Inflammatory macrophage (primary cell): Measurements from ENCODE around the gene PSPH.

ENCODE experiments used
- DNase-seq, 2 donors: peaks; one replicate each; pipeline ENCODE4 v3.0.0-alpha.2; 2020 to 2022

The PSPH gene

DNA sequence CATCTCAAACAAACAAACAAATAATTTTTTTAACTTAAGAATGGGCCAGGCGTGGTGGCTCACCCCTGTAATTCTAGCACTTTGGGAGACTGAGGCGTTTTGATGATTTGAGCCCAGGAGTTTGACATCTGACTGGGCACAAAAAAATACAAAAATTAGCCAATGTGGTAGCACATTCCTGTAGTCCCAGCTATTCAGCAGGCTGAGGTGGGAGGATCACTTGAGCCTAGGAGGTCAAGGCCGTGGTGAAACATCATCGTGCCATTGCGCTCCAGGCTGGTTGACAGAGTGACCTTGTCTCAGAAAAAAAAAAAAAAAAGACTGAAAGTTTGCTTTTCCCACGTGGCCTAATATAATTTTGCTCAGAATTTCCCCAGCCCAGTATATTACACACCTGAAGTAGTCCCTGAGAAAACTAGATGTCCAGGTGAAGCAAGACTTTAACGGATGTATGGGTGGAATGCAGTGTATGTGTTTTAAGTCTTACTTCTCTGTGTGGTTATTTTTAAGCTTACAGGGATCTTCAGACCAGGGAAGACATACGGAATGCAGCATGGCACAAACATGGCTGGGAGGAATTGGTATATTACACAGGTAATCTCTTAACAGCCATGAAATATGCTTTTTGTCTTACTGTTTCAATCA lies 54.3 kb downstream of the PSPH start:
- no peak for DNase-seq

DNA sequence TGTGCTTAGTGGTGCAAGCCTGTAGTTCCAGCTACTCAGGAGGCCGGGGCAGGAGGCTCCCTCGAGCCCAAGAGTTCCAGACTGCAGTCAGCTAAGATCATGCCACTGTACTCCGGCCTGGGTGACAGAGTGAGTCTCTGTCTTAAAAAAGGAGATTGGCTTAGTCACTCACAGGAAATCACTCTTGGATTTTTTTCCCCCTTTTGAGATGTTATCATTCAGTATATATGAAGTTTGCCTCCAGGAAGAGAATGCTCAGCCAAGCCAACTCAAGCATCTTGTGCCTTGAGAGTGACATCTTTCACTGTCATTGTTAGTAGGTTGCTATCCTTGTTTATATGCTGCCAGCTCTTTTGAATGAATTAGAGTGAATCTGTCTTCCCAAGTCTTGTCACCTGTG lies 58.9 kb downstream of the PSPH start:
- DNase-seq: no peak

DNA sequence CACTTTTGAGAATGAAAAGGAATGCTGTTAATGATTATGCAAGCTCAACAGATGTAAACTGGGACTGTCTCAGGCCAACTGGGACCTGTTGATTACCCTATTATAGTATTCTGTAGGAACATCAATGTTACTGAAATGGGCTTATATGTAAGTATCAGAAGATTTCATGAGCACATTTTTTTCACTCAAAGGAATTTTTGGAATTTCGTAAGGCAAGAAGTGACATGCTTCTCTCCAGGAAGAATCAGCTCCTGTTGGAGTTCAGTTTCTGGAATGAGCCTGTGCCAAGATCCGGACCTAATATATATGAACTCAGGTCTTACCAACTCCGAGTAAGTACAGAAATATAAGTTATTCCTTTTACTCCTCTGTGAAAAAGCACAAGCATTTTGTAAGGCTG lies 67.7 kb downstream of the PSPH start:
- DNase-seq: no peak

DNA sequence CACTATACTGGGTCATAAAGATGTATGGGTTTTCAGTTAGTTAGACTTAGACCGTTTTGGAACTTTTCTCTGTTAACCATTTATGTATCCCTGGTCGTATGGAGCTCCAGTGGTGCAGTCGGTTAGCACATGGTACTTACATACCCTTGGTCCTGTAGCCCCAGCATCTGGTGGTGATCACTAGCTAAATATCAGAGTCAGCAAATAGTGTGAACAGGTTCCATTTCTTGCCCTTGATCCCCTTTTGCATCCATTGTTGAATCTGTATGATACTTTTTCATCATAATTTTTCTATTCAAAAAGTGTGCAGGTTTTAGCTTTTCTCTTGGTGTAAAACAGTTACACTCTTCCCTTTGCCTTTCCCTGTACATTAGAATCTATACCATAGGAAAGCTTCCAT lies 71.0 kb downstream of the PSPH start:
- no peak for DNase-seq

DNA sequence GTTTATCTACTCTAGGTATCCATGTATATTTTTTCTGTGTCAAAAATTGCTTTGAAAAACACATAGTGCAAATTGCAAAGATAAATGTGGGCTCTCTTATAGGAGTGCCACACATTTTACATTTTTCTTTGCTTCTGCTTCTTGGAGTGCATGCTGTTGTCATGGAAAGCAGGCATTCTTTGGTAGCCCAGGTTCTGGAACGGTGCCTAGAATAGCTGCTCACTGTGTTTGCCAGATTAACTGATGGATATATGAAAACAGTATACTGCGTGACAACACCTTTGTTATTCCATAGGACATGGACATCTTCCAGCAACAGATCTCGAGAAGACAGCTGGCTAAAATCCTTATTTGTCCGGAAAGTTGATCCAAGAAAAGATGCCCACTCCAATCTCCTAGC lies 73.4 kb downstream of the PSPH start:
- no peak for DNase-seq

DNA sequence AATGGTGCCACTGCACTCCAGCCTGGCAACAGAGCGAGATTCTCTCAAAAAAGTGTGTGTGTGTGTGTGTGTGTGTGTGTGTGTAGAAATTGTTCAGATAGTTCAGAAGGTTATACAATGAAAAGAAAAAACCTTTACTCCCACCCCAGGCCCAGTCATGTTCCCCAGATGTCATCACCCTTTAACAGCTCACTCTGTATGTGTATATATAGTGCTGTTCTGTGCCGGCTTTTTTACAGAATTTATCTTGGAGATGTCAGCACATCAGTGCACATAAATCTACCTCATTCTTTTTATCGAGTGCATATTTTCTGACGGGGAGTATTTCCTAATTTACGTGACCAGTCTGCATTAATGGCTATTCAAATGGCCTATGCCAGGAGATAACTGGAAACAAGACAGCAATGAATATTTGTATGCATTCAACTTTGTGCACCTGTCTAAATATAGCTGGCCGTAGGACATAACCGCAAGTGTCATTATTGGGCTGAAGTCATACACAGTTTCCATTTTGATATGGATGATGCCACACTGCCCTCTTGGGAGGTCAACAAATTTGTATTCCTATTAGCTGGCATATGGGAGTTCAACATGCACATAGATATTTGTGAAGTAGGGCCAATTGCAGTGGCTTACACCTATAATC lies 75.1 kb downstream of the PSPH start:
- DNase-seq: no peak

DNA sequence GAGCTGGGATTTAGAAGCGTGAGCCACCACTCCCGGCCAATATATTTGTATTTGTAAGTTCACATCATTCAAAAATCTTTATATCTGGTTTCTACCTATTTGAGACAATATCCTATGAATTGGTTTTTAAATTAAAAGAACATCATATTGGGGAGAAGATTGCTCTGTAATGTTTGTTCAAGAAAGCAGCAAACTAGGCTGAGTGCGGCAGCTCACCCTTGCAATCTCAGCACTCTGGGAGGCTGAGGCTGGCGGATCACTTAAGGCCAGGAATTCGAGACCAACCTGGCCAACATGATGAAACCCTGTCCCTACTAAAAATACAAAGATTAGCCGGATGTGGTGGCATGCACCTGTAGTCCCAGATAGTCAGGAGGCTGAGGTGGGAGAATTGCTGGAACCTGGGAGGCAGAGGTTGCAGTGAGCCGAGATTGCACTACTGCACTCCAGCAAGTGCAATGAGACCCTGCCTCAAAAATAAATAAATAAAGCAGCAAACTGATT lies 77.4 kb downstream of the PSPH start:
- no peak for DNase-seq

DNA sequence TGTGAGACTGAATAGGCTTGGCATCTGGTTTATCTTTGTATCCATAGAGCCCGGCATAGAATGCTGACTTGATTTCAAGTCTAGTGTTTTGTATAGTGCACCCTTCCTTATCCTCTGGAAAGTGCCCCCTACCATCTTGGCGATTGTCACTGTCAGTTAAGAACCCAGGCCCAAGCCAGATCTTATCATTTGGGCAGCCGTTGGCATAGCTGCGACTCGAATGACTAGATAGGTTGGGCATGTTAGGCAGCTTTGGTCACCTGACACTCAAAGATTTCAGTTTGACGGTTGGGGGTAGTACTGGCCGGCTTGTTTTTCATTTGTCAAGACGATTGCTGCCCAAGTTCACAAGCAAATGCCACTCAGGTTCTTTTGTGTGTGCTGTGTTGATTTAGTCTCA lies 80.3 kb downstream of the PSPH start:
- DNase-seq: no peak

DNA sequence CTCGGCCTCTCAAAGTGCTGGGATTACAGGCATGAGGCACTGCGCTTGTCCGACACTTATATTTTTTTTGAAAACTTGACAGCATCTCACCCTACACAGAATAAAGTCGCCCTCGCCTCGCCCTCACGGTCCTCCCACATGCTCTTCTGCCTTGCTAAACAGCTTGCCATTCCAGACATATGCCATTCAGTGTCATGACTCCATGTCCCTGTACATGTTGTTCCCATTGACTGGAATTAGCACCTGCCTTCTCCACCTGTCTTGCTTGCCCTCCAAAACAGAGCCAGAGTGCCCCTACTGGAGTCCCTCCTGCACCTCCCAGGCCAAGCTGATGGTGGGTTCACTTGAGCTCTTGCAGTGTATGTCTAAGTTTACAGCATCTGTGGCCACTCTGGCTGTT lies 80.7 kb downstream of the PSPH start:
- no peak for DNase-seq

DNA sequence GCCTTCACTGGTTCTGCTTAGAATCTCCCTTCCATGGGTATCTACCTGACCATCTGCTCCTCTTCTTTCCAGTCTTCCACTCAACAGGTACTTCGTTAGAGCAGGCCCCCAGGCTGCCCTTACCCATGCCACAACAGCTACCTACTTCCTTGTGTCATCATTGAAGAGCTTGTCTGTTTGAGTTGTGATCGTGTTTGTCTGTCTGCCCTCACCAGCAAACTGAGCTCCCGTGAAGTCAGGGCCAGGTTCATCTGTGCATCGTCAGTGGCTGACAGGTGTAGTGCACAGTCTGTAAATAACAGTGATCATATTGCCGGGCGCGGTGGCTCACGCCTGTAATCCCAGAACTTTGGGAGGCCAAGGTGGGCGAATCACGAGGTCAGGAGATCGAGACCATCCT lies 81.9 kb downstream of the PSPH start:
- DNase-seq: no peak

DNA sequence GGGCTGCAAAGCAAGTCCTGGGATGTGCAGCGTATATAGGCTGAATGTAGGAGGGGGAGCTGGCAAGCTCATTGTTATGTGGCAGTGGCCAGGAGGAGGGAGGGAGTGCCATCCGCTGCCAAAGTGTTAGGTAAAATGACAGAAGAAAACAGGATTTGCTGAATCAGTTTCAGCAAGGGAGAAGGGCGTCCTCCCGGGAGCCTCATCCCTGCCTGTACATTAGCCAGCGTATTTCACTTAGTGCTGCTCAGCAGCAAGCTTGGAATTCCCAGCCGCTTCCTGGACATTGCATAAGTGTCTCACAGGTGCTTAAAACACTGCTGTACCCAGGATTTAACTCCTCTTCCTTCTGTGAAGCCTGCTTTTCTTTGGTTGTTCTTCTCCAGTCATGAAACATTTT lies 84.4 kb downstream of the PSPH start:
- DNase-seq: no peak

DNA sequence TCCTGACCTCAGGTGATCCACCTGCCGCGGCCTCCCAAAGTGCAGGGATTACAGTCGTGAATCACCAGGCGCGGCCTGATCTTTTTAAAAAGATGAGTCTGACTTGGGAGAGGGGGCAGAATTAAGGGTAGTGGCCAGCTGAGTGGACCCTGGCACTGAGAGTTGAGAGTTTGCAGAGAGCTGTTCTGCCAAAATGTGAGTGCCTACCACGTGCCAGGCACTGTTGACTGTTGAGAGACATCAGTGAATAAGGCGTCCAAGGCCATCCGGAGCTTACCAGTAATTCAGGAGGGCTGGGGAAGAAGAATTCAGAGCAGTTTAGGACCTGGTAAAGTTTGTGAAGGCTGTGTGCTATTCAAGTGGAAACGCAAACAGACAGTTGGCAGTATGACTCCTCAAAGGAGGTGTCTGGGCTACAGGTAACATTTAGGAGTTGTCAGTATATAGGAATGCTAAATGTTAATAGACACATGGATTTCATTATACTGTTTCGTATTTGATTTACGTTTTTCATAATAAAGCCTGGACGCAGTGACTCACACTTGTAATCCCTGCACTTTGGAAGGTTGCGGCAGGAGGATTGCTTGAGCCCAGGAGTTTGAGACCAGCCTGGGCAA lies 85.3 kb downstream of the PSPH start:
- no peak for DNase-seq

DNA sequence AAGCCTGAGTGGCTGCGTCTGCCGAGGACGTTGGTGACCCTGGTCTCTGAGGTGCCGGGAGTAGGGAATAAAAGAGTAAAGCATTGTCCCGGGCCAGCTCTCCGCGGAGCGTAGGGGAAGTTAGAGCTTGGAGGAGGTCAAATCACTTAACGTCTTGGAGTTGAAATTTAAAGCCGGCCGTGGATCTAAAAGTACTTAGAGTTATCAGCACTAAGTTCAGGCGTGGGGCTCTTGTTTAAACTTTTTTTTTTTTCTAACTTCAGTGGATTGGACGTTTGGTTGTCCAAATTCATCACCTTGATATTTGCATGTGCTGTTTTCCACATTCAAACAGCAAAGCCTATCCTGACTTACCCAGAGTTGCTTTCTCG lies 86.2 kb downstream of the PSPH start:
- DNase-seq: no peak

DNA sequence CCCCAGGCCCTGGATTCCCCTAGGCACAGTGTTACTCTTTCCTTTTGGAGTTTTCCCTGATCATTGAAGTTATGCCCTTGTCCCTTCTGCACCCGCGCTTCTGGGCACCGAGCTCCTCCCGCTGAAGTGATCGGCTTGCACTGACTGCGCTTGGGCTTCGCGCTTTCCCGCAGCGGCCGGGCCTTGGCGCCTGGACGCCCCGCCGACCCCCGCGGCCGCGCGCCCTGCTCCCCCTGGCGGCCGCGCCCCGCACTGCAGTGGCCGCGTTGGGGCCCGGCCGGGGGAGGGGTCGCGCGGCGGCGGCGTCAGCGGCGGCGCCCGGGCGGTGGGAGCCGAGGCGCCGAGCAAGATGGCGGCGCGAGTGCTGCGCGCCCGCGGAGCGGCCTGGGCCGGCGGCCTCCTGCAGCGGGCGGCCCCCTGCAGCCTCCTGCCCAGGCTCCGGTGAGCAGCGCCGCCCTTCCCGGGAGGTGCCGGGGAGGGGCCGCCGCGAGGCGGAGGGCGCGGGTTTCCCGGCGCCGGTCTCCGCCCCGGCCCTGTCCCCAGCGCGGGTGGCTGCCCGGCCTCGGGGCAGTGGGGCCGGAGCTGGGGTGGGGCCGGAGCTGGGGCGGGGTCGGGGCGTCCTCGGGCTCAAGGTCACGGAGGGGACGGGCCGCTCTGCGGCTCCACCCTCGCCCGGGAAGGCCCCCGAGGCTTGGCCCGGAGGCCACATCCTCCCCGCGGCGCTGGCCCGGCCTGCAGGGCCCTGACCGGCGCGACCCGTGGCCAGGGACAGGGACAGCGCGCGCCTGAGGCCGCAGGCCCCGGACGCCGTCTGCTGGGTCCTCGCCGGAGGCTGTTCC lies 86.8 kb downstream of the PSPH start, which contains the start of gene NIPSNAP2:
Gene NIPSNAP2, plus strand, starts transcription at position 325 of the 839 bp plus-strand sequence. Its CDS starts 25 bp downstream, at position 350.
- DNase-seq: peak; percentile 86 to 94

DNA sequence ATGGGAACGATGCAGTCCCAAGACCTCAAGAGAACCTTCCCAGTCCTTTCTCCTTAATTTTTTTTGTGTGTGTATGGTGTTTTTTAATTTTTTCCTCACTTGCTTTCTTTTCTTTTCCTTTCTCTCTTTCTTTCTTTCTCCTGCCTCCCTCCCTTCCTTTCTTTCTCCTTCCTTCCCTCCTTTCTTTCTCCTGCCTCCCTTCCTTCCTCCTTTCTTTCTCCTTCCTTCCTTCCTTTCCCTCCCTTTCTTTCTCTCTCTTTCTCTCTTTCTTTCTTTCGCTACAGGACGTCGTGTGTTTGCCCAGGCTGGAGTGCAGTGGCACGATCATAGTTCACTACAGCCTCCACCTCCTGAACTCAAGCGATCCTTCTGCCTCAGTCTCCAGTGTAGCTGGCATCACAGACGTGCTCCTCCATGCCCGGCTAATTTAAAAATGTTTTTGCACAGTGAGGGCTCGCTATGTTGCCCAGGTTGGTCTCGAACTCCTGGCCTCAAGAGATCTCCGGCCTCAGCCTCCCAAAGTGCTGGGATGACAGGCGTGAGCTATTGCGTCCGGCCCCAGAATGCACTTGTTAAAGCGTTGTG lies 87.6 kb downstream of the PSPH start:
- DNase-seq: no peak

DNA sequence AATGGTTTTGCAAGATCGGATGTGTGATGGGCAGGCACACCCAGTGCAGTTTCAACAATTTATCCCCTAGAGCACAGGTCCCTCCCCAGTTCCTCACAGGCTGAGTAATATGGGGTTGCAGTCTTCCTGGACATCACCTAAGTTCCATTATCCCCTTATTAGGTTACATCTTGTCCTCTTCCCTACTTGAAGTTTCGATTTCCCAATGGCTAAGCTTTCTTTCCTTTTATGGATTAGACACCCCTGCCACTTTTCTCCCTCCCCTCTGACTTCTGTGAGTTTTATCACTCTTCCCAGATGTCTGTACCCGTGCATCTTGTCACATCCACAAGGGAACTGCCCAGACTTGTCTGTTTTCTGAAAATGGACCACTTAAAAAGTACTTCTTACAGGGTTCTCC lies 89.2 kb downstream of the PSPH start:
- no peak for DNase-seq
